Cardiac ventricle fibroblast (primary cell): ENCODE results near the gene GPR139. TPM values are rescaled to one million over a fixed set of nuclear protein-coding genes. Genes with fewer than 3 reads are reported as not detected.

Source experiments
- total RNA-seq: library from RNA; depleted of rRNA; stranded (reverse); fragments of >200 nt; gene quantifications from 2 replicates; pipeline ENCODE4 v1.2.3, GENCODE V29; 2015

Gene GPR139
- total RNA-seq, result not detected in 2 replicates

GRCh38 chr16:20073203-20074098 lies at the start of gene GPR139:
TSS of gene GPR139 (minus strand) at chr16:20073890. CDS start at chr16:20073616, 274 bp downstream.

Other genes starting within 250 kb of the GPR139 start
- gene GPRC5B, start 189.0 kb downstream of the GPR139 start, total RNA-seq, result 6.6 TPM in 2 replicates